SK-N-SH treated with all-trans-retinoic acid at 6 μM for 48 hours (cell line): Measurements from ENCODE around the gene TGFBI.

Experiments used
- ATAC-seq: fragments of 200-7000 bp; cut with Tn5 transposase; 3 replicates; pipeline ENCODE4 v1.9.1; 2020; ENCODE audit warnings: mild to moderate bottlenecking, moderate library complexity
- ARNTL ChIP-seq: fragments of 450-650 bp; formaldehyde crosslinking; IDR thresholded peaks from 2 replicates; pipeline ENCODE4 v1.5.0; 2020; ENCODE audit warnings: low read depth, mild to moderate bottlenecking, moderate library complexity, borderline replicate concordance
- CREB5 ChIP-seq: fragments of 250-450 bp; sonication (Bioruptor Pico); IDR thresholded peaks from 2 replicates; pipeline ENCODE4 v1.5.1; 2020; ENCODE audit warnings: low read depth, mild to moderate bottlenecking, moderate library complexity
- CSDC2 ChIP-seq: fragments of 250-450 bp; sonication (Bioruptor Pico); IDR thresholded peaks from 2 replicates; pipeline ENCODE4 v1.5.0; 2020; ENCODE audit warnings: mild to moderate bottlenecking, moderate library complexity
- CSRNP3 ChIP-seq: fragments of 250-450 bp; sonication (Bioruptor Pico); IDR thresholded peaks from 2 replicates; pipeline ENCODE4 v1.5.1; 2021; ENCODE audit warnings: mild to moderate bottlenecking, moderate library complexity
- ESRRG ChIP-seq: fragments of 250-450 bp; sonication (Bioruptor Pico); IDR thresholded peaks from 2 replicates; pipeline ENCODE4 v1.6.1; 2021; ENCODE audit warnings: mild to moderate bottlenecking
- GLIS3 ChIP-seq: fragments of 250-450 bp; sonication (Bioruptor Pico); IDR thresholded peaks from 2 replicates; pipeline ENCODE4 v1.5.0; 2020; ENCODE audit warnings: mild to moderate bottlenecking, moderate library complexity
- ISL1 ChIP-seq: fragments of 250-450 bp; sonication (Bioruptor Pico); IDR thresholded peaks from 2 replicates; pipeline ENCODE4 v2.1.2; 2022; ENCODE audit warnings: mild to moderate bottlenecking, moderate library complexity
- OSR1 ChIP-seq: fragments of 250-450 bp; sonication (Bioruptor Pico); IDR thresholded peaks from 2 replicates; pipeline ENCODE4 v1.8.0; 2022; ENCODE audit warnings: moderate library complexity, mild to moderate bottlenecking, inconsistent platforms
- PATZ1 ChIP-seq: fragments of 250-450 bp; sonication (Bioruptor Pico); IDR thresholded peaks from 2 replicates; pipeline ENCODE4 v1.8.0; 2020; ENCODE audit warnings: mild to moderate bottlenecking, moderate library complexity, borderline replicate concordance
- PPARA ChIP-seq: fragments of 250-450 bp; sonication (Bioruptor Pico); IDR thresholded peaks from 2 replicates; pipeline ENCODE4 v1.5.0; 2020; ENCODE audit warnings: mild to moderate bottlenecking, borderline replicate concordance
- RARB ChIP-seq: fragments of 250-450 bp; sonication (Bioruptor Pico); IDR thresholded peaks from 2 replicates; pipeline ENCODE4 v1.8.0; 2021; ENCODE audit warnings: mild to moderate bottlenecking, moderate library complexity
- TCF4 ChIP-seq: fragments of 250-450 bp; sonication (Bioruptor Pico); IDR thresholded peaks from 2 replicates; pipeline ENCODE4 v1.8.0; 2021; ENCODE audit warnings: mild to moderate bottlenecking, moderate library complexity, borderline replicate concordance
- ZC3H10 ChIP-seq: fragments of 250-450 bp; sonication (Bioruptor Pico); IDR thresholded peaks from 2 replicates; pipeline ENCODE4 v1.5.1; 2021; ENCODE audit warnings: mild to moderate bottlenecking, moderate library complexity
- TF ChIP-seq, protein P1 (sequence below): fragments of 250-450 bp; sonication (Bioruptor Pico); IDR thresholded peaks from 2 replicates; pipeline ENCODE4 v1.5.0; 2020; ENCODE audit warnings: mild to moderate bottlenecking, moderate library complexity

Gene TGFBI

GRCh38 chr5:135990528-135991255 is 38.1 kb upstream of the TGFBI start (continued):
- TF ChIP-seq CSRNP3 (no peak), ZC3H10 (CRISPR knock-in tag) (no peak), TCF4 (CRISPR knock-in tag) (no peak), PPARA (CRISPR knock-in tag) (no peak), GLIS3 (CRISPR knock-in tag) (no peak), RARB (CRISPR knock-in tag) (no peak)

- ATAC-seq, result no peak
These were observed 37.4 kb upstream of the TGFBI start for GRCh38 chr5:135991429-135991828.

DNA sequence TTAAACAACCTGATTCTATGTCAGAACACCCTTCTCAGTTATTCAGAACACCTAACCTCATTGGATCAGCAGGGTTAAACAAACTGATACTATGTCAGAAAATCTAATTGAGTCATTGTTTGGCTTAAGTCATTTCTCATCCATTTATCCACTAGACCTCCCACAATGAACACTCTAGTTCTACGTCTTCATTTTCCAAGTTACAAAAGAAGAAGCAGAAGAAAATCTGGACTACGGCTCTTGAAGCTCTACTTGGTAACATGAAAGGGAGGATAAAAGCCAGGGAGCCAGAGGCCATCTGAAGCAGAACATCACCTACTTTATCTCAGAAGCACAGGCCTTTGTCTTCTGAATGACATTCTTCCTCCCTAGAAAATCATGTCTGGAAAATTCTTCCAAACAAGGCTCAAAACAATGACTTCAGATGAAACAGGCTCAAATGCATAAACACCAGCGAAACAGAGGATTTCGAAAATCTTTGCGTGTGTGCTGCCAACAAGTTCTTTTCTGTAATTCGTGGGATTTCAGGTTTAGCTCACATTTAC is 35.4 kb upstream of the TGFBI start:
- ATAC-seq, result peak; percentile 5; the same call in 2 of the 3 replicates
- TF ChIP-seq ESRRG (no peak), RARB (CRISPR knock-in tag) (no peak), GLIS3 (CRISPR knock-in tag) (no peak), ISL1 (CRISPR knock-in tag) (no peak), ARNTL (no peak), CSRNP3 (no peak), PATZ1 (CRISPR knock-in tag) (no peak), CSDC2 (CRISPR knock-in tag) (no peak), OSR1 (CRISPR knock-in tag) (no peak), PPARA (CRISPR knock-in tag) (no peak)
- TF ChIP-seq, protein P1, sequence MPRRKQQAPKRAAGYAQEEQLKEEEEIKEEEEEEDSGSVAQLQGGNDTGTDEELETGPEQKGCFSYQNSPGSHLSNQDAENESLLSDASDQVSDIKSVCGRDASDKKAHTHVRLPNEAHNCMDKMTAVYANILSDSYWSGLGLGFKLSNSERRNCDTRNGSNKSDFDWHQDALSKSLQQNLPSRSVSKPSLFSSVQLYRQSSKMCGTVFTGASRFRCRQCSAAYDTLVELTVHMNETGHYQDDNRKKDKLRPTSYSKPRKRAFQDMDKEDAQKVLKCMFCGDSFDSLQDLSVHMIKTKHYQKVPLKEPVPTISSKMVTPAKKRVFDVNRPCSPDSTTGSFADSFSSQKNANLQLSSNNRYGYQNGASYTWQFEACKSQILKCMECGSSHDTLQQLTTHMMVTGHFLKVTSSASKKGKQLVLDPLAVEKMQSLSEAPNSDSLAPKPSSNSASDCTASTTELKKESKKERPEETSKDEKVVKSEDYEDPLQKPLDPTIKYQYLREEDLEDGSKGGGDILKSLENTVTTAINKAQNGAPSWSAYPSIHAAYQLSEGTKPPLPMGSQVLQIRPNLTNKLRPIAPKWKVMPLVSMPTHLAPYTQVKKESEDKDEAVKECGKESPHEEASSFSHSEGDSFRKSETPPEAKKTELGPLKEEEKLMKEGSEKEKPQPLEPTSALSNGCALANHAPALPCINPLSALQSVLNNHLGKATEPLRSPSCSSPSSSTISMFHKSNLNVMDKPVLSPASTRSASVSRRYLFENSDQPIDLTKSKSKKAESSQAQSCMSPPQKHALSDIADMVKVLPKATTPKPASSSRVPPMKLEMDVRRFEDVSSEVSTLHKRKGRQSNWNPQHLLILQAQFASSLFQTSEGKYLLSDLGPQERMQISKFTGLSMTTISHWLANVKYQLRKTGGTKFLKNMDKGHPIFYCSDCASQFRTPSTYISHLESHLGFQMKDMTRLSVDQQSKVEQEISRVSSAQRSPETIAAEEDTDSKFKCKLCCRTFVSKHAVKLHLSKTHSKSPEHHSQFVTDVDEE (CRISPR knock-in tag), result no peak

More at GRCh38 chr5:135991429-135991828, 37.4 kb upstream of the TGFBI start:
- no peak for TF ChIP-seq PPARA (CRISPR knock-in tag)
- TF ChIP-seq CSDC2 (CRISPR knock-in tag), result no peak
- no peak for TF ChIP-seq ZC3H10 (CRISPR knock-in tag)
- TF ChIP-seq, protein P1 (CRISPR knock-in tag), result no peak
- TF ChIP-seq CREB5 (CRISPR knock-in tag), result no peak
